Activated T-cell treated with anti-CD3 and anti-CD28 coated beads, Interleukin-2, amount 50 U/mL, for 24 hours (primary cell): ENCODE data around the gene INIP.

ENCODE experiments used
- DNase-seq: peaks from one replicate; pipeline ENCODE4 v3.0.0-alpha.2; 2020
- H3K27ac Mint-ChIP-seq: 2 replicates; pipeline ENCODE4 v1.8.0; 2020; ENCODE audit warnings: mild to moderate bottlenecking, mixed read lengths
- H3K27me3 Mint-ChIP-seq: 2 replicates; pipeline ENCODE4 v1.8.0; 2020; ENCODE audit warnings: mixed read lengths
- H3K36me3 Mint-ChIP-seq: 2 replicates; pipeline ENCODE4 v1.8.0; 2020; ENCODE audit warnings: low read depth, mixed read lengths
- H3K4me1 Mint-ChIP-seq: 2 replicates; pipeline ENCODE4 v1.8.0; 2020; ENCODE audit warnings: low read depth, mixed read lengths
- H3K4me3 Mint-ChIP-seq: 2 replicates; pipeline ENCODE4 v1.8.0; 2020; ENCODE audit warnings: mild to moderate bottlenecking, moderate library complexity, mixed read lengths
- H3K9me3 Mint-ChIP-seq: 2 replicates; pipeline ENCODE4 v1.8.0; 2020; ENCODE audit warnings: mixed read lengths

The INIP gene

GRCh38 chr9:112670991-112671625 is 46.8 kb downstream of the INIP start:
- H3K9me3 Mint-ChIP-seq, result no peaks in the 10 kb centered on the region
- no peak for DNase-seq
- no peaks in the 10 kb centered on the region for H3K36me3 Mint-ChIP-seq
- H3K4me1 Mint-ChIP-seq, result no peaks in the 10 kb centered on the region
- no peaks in the 10 kb centered on the region for H3K27me3 Mint-ChIP-seq
- no peak overlapping the region for H3K4me3 Mint-ChIP-seq
- no peak overlapping the region for H3K27ac Mint-ChIP-seq

- H3K4me3 Mint-ChIP-seq, result no peak overlapping the region
- H3K27ac Mint-ChIP-seq, result no peak overlapping the region
- H3K36me3 Mint-ChIP-seq, result no peaks in the 10 kb centered on the region
- DNase-seq, result no peak
- no peaks in the 10 kb centered on the region for H3K4me1 Mint-ChIP-seq
- H3K9me3 Mint-ChIP-seq, result no peaks in the 10 kb centered on the region
- no peaks in the 10 kb centered on the region for H3K27me3 Mint-ChIP-seq
Observed at GRCh38 chr9:112669326-112669725, 48.6 kb downstream of the INIP start.

GRCh38 chr9:112665347-112665746 is 52.6 kb downstream of the INIP start:
- DNase-seq, result no peak

GRCh38 chr9:112664531-112664930 is 53.4 kb downstream of the INIP start:
- DNase-seq, result no peak
- no peak overlapping the region for H3K27ac Mint-ChIP-seq
- H3K4me1 Mint-ChIP-seq, result no peaks in the 10 kb centered on the region
- no peaks in the 10 kb centered on the region for H3K27me3 Mint-ChIP-seq
- H3K36me3 Mint-ChIP-seq, result no peaks in the 10 kb centered on the region
- H3K4me3 Mint-ChIP-seq, result no peak overlapping the region
- H3K9me3 Mint-ChIP-seq, result no peaks in the 10 kb centered on the region

More at GRCh38 chr9:112665347-112665746, 52.6 kb downstream of the INIP start:
- Mint-ChIP-seq H3K27me3 (no peaks in the 10 kb centered on the region), H3K9me3 (no peaks in the 10 kb centered on the region), H3K36me3 (no peaks in the 10 kb centered on the region), H3K27ac (no peak overlapping the region), H3K4me1 (no peaks in the 10 kb centered on the region), H3K4me3 (no peak overlapping the region)

GRCh38 chr9:112663681-112664080 is 54.2 kb downstream of the INIP start:
- no peak for DNase-seq
- H3K36me3 Mint-ChIP-seq, result peaks cover 2% of the 10 kb centered on the region
- no peaks in the 10 kb centered on the region for H3K9me3 Mint-ChIP-seq
- H3K4me3 Mint-ChIP-seq, result no peak overlapping the region
- no peaks in the 10 kb centered on the region for H3K4me1 Mint-ChIP-seq
- no peaks in the 10 kb centered on the region for H3K27me3 Mint-ChIP-seq
- H3K27ac Mint-ChIP-seq, result no peak overlapping the region

- Mint-ChIP-seq H3K27me3 (no peaks in the 10 kb centered on the region), H3K4me1 (no peaks in the 10 kb centered on the region), H3K27ac (no peak overlapping the region), H3K4me3 (no peak overlapping the region), H3K9me3 (no peaks in the 10 kb centered on the region), H3K36me3 (peaks cover 2% of the 10 kb centered on the region)
- no peak for DNase-seq
Observed at GRCh38 chr9:112659906-112660305, 58.0 kb downstream of the INIP start.

- Mint-ChIP-seq H3K9me3 (no peaks in the 10 kb centered on the region), H3K27ac (no peak overlapping the region), H3K27me3 (no peaks in the 10 kb centered on the region), H3K4me1 (no peaks in the 10 kb centered on the region), H3K36me3 (peaks cover 2% of the 10 kb centered on the region), H3K4me3 (no peak overlapping the region)
- DNase-seq, result no peak
Observed at GRCh38 chr9:112655668-112656067, 62.2 kb downstream of the INIP start.

- H3K4me3 Mint-ChIP-seq, result no peak overlapping the region
- no peaks in the 10 kb centered on the region for H3K27me3 Mint-ChIP-seq
- H3K27ac Mint-ChIP-seq, result no peak overlapping the region
- peaks cover 1% of the 10 kb centered on the region for H3K36me3 Mint-ChIP-seq
- no peaks in the 10 kb centered on the region for H3K4me1 Mint-ChIP-seq
- DNase-seq, result no peak
- H3K9me3 Mint-ChIP-seq, result peaks cover 4% of the 10 kb centered on the region
Observed at GRCh38 chr9:112654282-112654681, 63.6 kb downstream of the INIP start.

- no peak for DNase-seq
- Mint-ChIP-seq H3K4me3 (no peak overlapping the region), H3K27me3 (no peaks in the 10 kb centered on the region), H3K9me3 (peaks cover 35% of the 10 kb centered on the region), H3K27ac (no peak overlapping the region), H3K4me1 (no peaks in the 10 kb centered on the region), H3K36me3 (peaks cover 37% of the 10 kb centered on the region)
Observed at GRCh38 chr9:112648624-112649023, 69.3 kb downstream of the INIP start.

GRCh38 chr9:112647596-112647995 is 70.3 kb downstream of the INIP start:
- DNase-seq, result no peak
- peaks cover 37% of the 10 kb centered on the region for H3K36me3 Mint-ChIP-seq
- H3K27ac Mint-ChIP-seq, result no peak overlapping the region
- no peaks in the 10 kb centered on the region for H3K27me3 Mint-ChIP-seq
- no peak overlapping the region for H3K4me3 Mint-ChIP-seq
- peaks cover 35% of the 10 kb centered on the region for H3K9me3 Mint-ChIP-seq
- no peaks in the 10 kb centered on the region for H3K4me1 Mint-ChIP-seq

- Mint-ChIP-seq H3K27ac (no peak overlapping the region), H3K27me3 (no peaks in the 10 kb centered on the region), H3K36me3 (peaks cover 31% of the 10 kb centered on the region), H3K4me3 (no peak overlapping the region), H3K9me3 (peaks cover 28% of the 10 kb centered on the region), H3K4me1 (no peaks in the 10 kb centered on the region)
- no peak for DNase-seq
Observed at GRCh38 chr9:112642126-112642525, 75.8 kb downstream of the INIP start.

- H3K4me3 Mint-ChIP-seq, result no peak overlapping the region
- H3K36me3 Mint-ChIP-seq, result peaks cover 15% of the 10 kb centered on the region
Observed at GRCh38 chr9:112640311-112640710, 77.6 kb downstream of the INIP start.

More at GRCh38 chr9:112640311-112640710, 77.6 kb downstream of the INIP start:
- no peak for DNase-seq
- Mint-ChIP-seq H3K9me3 (peaks cover 15% of the 10 kb centered on the region), H3K27me3 (no peaks in the 10 kb centered on the region), H3K4me1 (no peaks in the 10 kb centered on the region), H3K27ac (no peak overlapping the region)
